SU-DHL-6 (cell line): ENCODE results near the gene VARS2.

Experiments used
- H2AFZ ChIP-seq: fragments of 200-600 bp; sonication (generic); 2 replicates; pipeline ENCODE4 v1.6.1; 2014; ENCODE audit warnings: low read depth, mild to moderate bottlenecking, moderate library complexity, mixed read lengths, antibody characterized with exemption, low read length; ENCODE audit not compliant: severe bottlenecking
- H3F3A ChIP-seq: fragments of 200-600 bp; shearing (Covaris generic); 2 replicates; pipeline ENCODE4 v1.6.0; 2016; ENCODE audit warnings: antibody characterized with exemption, mild to moderate bottlenecking; ENCODE audit not compliant: insufficient read depth
- H3K27ac ChIP-seq: fragments of 200-600 bp; sonication (generic); 2 replicates; pipeline ENCODE4 v1.5.1; 2016; ENCODE audit warnings: low read depth, mild to moderate bottlenecking, low read length, moderate library complexity, mixed read lengths
- H3K27me3 ChIP-seq: fragments of 200-600 bp; sonication (generic), shearing (Covaris generic); 2 replicates; pipeline ENCODE4 v1.6.0; 2014; ENCODE audit warnings: mild to moderate bottlenecking, low read length
- H3K36me3 ChIP-seq: fragments of 200-600 bp; sonication (generic); 2 replicates; pipeline ENCODE4 v1.6.1; 2014; ENCODE audit warnings: mild to moderate bottlenecking, low read length, mixed read lengths
- H3K4me2 ChIP-seq: fragments of 300-600, 200-600 bp; shearing (Covaris generic), sonication (generic); 2 replicates; pipeline ENCODE4 v1.6.0; 2014; ENCODE audit warnings: low read length, low read depth, mild to moderate bottlenecking; ENCODE audit not compliant: poor library complexity, severe bottlenecking
- H3K4me3 ChIP-seq: fragments of 200-600 bp; sonication (generic); 2 replicates; pipeline ENCODE4 v1.5.1; 2014; ENCODE audit warnings: antibody characterized with exemption, low read length, mild to moderate bottlenecking, mixed read lengths; ENCODE audit not compliant: insufficient read depth, poor library complexity, severe bottlenecking
- H3K79me2 ChIP-seq: fragments of 200-600 bp; sonication (generic); 2 replicates; pipeline ENCODE4 v1.6.1; 2014; ENCODE audit warnings: mild to moderate bottlenecking, low read length, moderate library complexity; ENCODE audit not compliant: insufficient read depth
- H3K9ac ChIP-seq: fragments of 200-600 bp; sonication (generic); 2 replicates; pipeline ENCODE4 v1.7.0; 2014; ENCODE audit warnings: mild to moderate bottlenecking, low read length
- H3K9me2 ChIP-seq: fragments of 200-600 bp; sonication (generic); replicated peaks from 2 replicates; pipeline ENCODE4 v1.6.1; 2014; ENCODE audit warnings: low read length; ENCODE audit not compliant: insufficient read depth
- H3K9me3 ChIP-seq: fragments of 200-600 bp; sonication (generic); 2 replicates; pipeline ENCODE4 v1.6.1; 2014; ENCODE audit warnings: low read length, mixed read lengths; ENCODE audit not compliant: insufficient read depth
- H4K20me1 ChIP-seq: fragments of 200-600 bp; sonication (generic); 2 replicates; pipeline ENCODE4 v1.6.1; 2014; ENCODE audit warnings: low read depth, mild to moderate bottlenecking, antibody characterized with exemption, low read length, moderate library complexity, mixed read lengths
- EZH2phosphoT487 ChIP-seq: fragments of 200-600 bp; sonication (generic), shearing (Covaris generic); conservative IDR thresholded peaks from 2 replicates; pipeline ENCODE4 v1.6.1; 2018; ENCODE audit warnings: mild to moderate bottlenecking, antibody characterized with exemption, low read length, moderate library complexity, mixed read lengths
- TF ChIP-seq, protein P1 (sequence below): fragments of 200-600 bp; sonication (generic); IDR thresholded peaks from one replicate; pipeline ENCODE4 v1.5.1; 2017; ENCODE audit warnings: antibody characterized with exemption, mild to moderate bottlenecking, low read length, moderate library complexity; ENCODE audit not compliant: insufficient read depth, poor library complexity, severe bottlenecking

Gene VARS2

GRCh38 chr6:30885481-30885998, 28.5 kb upstream of the VARS2 start:
- TF ChIP-seq, protein P1, sequence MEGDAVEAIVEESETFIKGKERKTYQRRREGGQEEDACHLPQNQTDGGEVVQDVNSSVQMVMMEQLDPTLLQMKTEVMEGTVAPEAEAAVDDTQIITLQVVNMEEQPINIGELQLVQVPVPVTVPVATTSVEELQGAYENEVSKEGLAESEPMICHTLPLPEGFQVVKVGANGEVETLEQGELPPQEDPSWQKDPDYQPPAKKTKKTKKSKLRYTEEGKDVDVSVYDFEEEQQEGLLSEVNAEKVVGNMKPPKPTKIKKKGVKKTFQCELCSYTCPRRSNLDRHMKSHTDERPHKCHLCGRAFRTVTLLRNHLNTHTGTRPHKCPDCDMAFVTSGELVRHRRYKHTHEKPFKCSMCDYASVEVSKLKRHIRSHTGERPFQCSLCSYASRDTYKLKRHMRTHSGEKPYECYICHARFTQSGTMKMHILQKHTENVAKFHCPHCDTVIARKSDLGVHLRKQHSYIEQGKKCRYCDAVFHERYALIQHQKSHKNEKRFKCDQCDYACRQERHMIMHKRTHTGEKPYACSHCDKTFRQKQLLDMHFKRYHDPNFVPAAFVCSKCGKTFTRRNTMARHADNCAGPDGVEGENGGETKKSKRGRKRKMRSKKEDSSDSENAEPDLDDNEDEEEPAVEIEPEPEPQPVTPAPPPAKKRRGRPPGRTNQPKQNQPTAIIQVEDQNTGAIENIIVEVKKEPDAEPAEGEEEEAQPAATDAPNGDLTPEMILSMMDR: no peak
- Histone ChIP-seq H3F3A (no peaks in the 10 kb centered on the region), H4K20me1 (no peaks in the 10 kb centered on the region), H3K4me2 (no peak overlapping the region), H3K27ac (no peak overlapping the region), H3K9ac (no peak overlapping the region), H3K9me2 (no peaks in the 10 kb centered on the region), H3K36me3 (no peaks in the 10 kb centered on the region), H3K9me3 (no peaks in the 10 kb centered on the region), H3K4me3 (no peak overlapping the region), H3K27me3 (no peaks in the 10 kb centered on the region), H3K79me2 (no peaks in the 10 kb centered on the region), H2AFZ (no peak overlapping the region)

DNA sequence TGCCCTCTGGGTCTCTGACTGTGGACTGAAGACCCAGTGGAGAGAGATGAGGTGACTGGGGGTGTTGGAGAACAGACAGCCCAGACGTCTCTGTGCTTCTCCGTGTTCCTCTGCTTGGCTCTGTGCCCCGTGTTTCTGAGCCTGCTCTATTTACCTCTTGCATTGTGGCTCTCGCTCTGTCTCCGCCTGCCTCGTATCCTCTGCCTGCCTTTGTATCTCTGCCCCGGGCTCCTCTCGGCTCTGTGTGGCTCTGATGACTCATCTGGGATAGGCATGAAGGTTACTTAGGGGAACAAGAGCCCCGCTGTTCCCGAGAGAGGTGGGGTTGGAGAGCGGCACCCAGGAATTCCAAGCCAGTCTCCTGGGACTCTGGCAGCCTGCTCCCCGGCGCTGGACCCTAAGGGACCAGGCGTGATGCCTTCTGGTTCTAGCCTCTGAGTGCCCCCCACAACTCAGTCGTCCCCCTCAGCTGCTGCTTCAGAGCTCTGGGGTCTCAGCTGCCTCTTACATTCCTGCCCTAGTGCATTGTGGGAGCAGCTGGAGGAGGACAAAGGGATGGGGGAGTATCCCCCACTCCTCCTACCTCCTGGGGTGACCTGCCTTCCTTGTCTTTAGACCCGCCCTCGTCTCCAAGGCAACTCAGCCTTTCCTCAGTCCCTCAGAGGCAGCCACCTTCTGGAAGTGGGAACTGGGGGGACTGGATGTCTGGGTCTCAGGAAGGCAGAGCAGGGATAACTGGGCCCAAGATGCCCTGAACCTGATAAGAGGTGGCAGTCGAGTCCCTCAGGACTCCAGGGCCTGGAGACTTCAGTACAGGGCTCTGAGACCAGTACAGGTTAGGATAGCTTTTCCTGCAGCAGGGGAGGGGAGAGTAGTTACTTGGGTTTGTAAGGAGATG, 27.8 kb upstream of the VARS2 start:
- H3K27ac ChIP-seq: no peak overlapping the region
- H3K79me2 ChIP-seq: no peaks in the 10 kb centered on the region
- no peaks in the 10 kb centered on the region for H3K9me2 ChIP-seq
- H3K27me3 ChIP-seq: no peaks in the 10 kb centered on the region
- no peak overlapping the region for H3K4me3 ChIP-seq
- TF ChIP-seq, protein P1: no peak
- no peak for TF ChIP-seq EZH2phosphoT487
- no peaks in the 10 kb centered on the region for H3K36me3 ChIP-seq
- H3K4me2 ChIP-seq: no peak overlapping the region
- no peaks in the 10 kb centered on the region for H4K20me1 ChIP-seq
- no peaks in the 10 kb centered on the region for H3F3A ChIP-seq
- no peak overlapping the region for H3K9ac ChIP-seq
- no peaks in the 10 kb centered on the region for H3K9me3 ChIP-seq
- H2AFZ ChIP-seq: no peak overlapping the region

- no peak for TF ChIP-seq EZH2phosphoT487
- TF ChIP-seq, protein P1: no peak
- Histone ChIP-seq H3K9ac (no peak overlapping the region), H3K4me2 (no peak overlapping the region), H3K27me3 (no peaks in the 10 kb centered on the region), H3K36me3 (no peaks in the 10 kb centered on the region), H3K4me3 (no peak overlapping the region), H4K20me1 (no peaks in the 10 kb centered on the region), H3K9me3 (no peaks in the 10 kb centered on the region), H3K79me2 (no peaks in the 10 kb centered on the region), H3F3A (no peaks in the 10 kb centered on the region), H2AFZ (no peak overlapping the region), H3K27ac (no peak overlapping the region), H3K9me2 (no peaks in the 10 kb centered on the region)
Observed at GRCh38 chr6:30886897-30887255, 27.2 kb upstream of the VARS2 start.
